Heart left ventricle (tissue), 13 donors: ENCODE measurements around the gene RNF186.

ENCODE experiments used
- CTCF ChIP-seq, 12 donors: fragments of 200-600 bp; sonication (generic) in 4 of 12; IDR thresholded peaks; one replicate each; pipeline versions ENCODE4 v1.5.0 to v1.8.0; 2018 to 2022; ENCODE audit warnings: antibody characterized with exemption in 12 of 12, mild to moderate bottlenecking in 5 of 12
- POLR2A ChIP-seq, 2 donors: fragments of 450-650 bp; IDR thresholded peaks; one replicate each; pipeline ENCODE4 v1.6.1; 2017; ENCODE audit warnings: antibody characterized with exemption in 2 of 2, mild to moderate bottlenecking in 2 of 2, moderate library complexity in 2 of 2
- donor health status: ischemic (EF 13 %, LVEDD 7.1; RV severe dilation, severe dysfunction).
- donor health status: DM: no; HTN: yes; CAD: no.
- donor health status: DM: no; HTN: no; CAD: no.
- donor health status: ischemic (EF 25% LVEDD 6.9; RV normal size, moderate dysfunction).
- donor health status: ischemic (EF 25% LVEDD 5.7; RV mildly dilated, moderate dysfunction).
- donor health status: ischemic (EF 35%, LVEDD 5.7; RV mildly dilated, moderate dysfunction).
- donor health status: nonischemic (EF 11% LVEDD 7.7; RV severe dilation, severe dysfunction).
- donor health status: DM: yes; HTN: yes; CAD: no.
- donor health status: PGD.
- donor health status: ischemic (EF 29% LVEDD 5.4; RV normal size, mild dysfunction).
- donor health status: nonischemic (EF 23%, LVEDD 6.1; RV moderate dilation, normal function).

GRCh38 chr1:19846338-19846737, 31.3 kb upstream of the RNF186 start:
- no peak for TF ChIP-seq CTCF (IDR thresholded peaks at IDR 0.05)
- TF ChIP-seq POLR2A (IDR thresholded peaks at IDR 0.05) = no peak
